Measurements from ENCODE around the gene C10orf62.

GRCh38 chr10:97600616-97601015 lies 11.1 kb downstream of the C10orf62 start:
- no peak for TF ChIP-seq CBFB (IDR thresholded peaks at IDR 0.05; ENCODE audit: low read depth)
- TF ChIP-seq MAX (IDR thresholded peaks at IDR 0.05; ENCODE audit: low read depth, low read length): no peak
